NCI-H128 (cell line): ENCODE results near the gene VCAN.

Source experiments
- DNase-seq: peaks from one replicate; lab custom pipeline; 2025; ENCODE audit not compliant: unreplicated experiment; lab: John Stamatoyannopoulos, UW

Gene VCAN

DNA sequence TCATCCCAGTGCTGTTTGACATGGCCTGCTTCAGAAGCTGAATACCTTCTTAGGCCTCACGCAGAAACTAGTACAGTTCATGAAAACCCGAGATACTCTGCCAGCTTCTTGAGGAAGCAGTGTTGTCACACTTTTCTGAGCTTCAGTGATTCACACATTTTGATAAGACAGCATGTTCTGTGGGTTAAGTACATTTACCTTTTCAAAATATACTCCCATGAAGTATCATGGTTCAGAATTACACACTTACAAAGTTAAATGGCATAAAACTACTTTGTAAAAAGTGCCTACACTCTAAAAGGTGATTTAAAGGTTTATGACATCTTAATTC lies 56.9 kb downstream of the VCAN start:
- DNase-seq: no peak

GRCh38 chr5:83530193-83530592 lies 58.6 kb downstream of the VCAN start:
- no peak for DNase-seq

DNA sequence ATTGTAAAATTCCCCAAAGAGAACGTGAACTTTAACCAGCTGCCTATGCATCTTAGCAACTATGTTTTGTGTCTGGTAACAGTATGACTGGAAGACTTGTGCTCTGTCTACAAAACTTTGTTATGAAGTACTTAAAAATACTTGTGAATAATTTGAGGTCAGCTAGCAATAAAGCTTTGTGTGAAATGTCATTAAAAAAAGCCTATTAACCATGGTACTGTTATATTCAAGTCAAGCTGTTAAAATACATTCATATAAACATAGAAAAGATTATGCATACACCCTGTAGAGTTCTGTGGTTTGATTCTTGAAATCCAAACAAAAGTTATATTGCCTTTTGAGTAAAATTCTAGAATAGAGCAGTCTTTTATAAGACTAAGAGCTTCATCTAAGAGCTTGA lies 60.1 kb downstream of the VCAN start:
- DNase-seq: no peak

DNA sequence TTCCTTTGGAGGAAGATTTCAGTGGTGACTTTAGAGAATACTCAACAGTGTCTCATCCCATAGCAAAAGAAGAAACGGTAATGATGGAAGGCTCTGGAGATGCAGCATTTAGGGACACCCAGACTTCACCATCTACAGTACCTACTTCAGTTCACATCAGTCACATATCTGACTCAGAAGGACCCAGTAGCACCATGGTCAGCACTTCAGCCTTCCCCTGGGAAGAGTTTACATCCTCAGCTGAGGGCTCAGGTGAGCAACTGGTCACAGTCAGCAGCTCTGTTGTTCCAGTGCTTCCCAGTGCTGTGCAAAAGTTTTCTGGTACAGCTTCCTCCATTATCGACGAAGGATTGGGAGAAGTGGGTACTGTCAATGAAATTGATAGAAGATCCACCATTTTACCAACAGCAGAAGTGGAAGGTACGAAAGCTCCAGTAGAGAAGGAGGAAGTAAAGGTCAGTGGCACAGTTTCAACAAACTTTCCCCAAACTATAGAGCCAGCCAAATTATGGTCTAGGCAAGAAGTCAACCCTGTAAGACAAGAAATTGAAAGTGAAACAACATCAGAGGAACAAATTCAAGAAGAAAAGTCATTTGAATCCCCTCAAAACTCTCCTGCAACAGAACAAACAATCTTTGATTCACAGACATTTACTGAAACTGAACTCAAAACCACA lies 67.4 kb downstream of the VCAN start:
- no peak for DNase-seq

DNA sequence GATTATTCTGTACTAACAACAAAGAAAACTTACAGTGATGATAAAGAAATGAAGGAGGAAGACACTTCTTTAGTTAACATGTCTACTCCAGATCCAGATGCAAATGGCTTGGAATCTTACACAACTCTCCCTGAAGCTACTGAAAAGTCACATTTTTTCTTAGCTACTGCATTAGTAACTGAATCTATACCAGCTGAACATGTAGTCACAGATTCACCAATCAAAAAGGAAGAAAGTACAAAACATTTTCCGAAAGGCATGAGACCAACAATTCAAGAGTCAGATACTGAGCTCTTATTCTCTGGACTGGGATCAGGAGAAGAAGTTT lies 67.9 kb downstream of the VCAN start:
- no peak for DNase-seq

GRCh38 chr5:83540105-83540504 lies 68.6 kb downstream of the VCAN start:
- no peak for DNase-seq

- no peak for DNase-seq
Measured at GRCh38 chr5:83540783-83541182, 69.2 kb downstream of the VCAN start.

- no peak for DNase-seq
Measured at GRCh38 chr5:83542839-83543238, 71.3 kb downstream of the VCAN start.

- DNase-seq: no peak
Measured at GRCh38 chr5:83543898-83544297, 72.4 kb downstream of the VCAN start.

- no peak for DNase-seq
Measured at GRCh38 chr5:83547161-83547560, 75.6 kb downstream of the VCAN start.

DNA sequence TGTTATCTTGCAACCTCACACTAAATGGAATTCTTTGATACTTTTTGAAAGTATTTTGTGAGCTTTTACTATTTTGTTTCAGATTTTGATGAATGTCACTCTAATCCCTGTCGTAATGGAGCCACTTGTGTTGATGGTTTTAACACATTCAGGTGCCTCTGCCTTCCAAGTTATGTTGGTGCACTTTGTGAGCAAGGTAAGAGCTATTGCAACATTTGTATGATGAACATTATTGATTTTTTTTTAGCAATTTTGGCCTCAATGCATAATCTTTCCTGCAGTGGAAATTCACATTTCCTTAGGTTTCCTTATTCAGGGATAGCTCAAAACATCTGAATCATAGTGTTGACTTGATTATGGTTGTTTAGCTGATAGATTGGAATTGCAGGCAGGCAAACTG lies 76.3 kb downstream of the VCAN start:
- no peak for DNase-seq

GRCh38 chr5:83548581-83548980 lies 77.0 kb downstream of the VCAN start:
- no peak for DNase-seq

DNA sequence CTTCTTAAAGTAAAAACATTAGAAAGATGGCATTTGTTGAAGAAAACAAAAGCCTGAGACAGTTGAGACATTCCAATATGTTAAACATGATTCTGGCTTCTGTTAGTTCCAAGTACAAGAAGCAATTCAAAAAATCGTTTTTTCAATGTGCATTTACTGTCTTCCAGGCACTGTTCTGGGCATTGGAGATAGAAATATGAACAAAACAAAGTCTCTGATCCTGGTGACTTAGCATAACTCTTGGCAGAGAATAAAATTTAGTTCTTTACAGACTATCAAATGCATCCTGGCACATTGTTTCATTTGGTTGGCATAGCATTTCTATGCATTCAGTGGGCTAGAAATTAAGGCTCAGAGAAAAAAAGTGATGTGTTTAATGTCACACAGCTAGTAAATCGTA lies 77.5 kb downstream of the VCAN start:
- DNase-seq: no peak

- no peak for DNase-seq
Measured at GRCh38 chr5:83549674-83550073, 78.1 kb downstream of the VCAN start.

- DNase-seq: no peak
Measured at GRCh38 chr5:83551821-83552220, 80.3 kb downstream of the VCAN start.

GRCh38 chr5:83552275-83552674 lies 80.7 kb downstream of the VCAN start:
- no peak for DNase-seq

- no peak for DNase-seq
Measured at GRCh38 chr5:83553000-83553486, 81.5 kb downstream of the VCAN start.

DNA sequence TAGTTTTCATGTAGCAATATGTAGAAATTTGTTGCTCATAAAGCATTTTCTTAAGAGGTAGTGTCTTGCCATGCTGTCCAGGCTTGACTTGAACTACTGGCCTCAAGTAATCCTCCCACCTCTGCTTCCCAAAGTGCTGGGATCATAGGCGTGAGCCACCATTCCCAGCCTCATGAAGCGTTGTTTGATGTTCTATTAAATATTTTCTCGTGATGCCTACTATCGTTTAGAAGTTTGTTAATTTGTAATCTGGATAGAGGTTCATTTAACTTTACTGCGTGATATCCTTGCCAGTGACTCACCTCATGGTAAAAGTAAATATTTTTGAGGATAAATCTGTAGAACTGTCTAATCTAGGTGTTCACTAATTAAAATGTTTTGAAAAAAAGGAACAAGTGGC lies 82.6 kb downstream of the VCAN start:
- no peak for DNase-seq

GRCh38 chr5:83554686-83555085 lies 83.1 kb downstream of the VCAN start:
- no peak for DNase-seq

DNA sequence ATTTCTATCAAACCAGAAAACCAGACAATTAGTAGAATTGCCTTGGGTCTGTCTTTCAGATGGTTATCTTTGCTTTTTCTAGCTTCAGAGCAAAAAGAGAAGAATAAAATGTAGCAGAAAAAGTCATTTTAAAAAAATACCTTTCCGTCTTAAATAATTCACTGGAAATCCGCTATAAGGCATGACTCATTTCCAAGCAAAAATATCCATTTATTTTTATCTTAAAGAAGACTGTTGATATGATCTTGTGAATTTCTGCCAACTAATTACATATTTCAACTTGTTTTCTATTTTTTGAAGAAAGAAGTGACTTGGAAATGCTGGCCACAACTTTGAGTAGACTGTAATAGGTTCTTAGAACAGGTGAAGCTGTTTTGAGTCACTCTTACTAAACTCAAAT lies 83.7 kb downstream of the VCAN start:
- no peak for DNase-seq

DNA sequence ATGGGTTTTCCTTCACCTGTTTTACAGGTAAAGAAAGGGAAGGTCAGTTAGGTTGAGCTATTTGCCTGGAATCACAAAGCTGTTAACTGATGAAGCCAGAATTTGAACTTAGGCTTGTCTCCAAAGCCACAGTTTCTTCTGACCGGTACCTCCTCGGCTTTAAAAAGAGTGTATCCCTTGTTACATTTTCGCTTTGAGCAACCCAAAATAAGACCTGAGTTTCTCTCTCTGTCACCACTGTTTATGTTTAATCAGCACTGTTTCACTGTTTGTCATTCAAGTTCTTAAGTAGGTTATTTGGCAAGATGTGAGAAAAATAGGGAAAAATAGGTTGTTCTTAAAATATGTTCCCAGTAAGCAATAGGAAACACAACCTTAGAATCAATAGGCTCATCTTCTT lies 84.6 kb downstream of the VCAN start:
- DNase-seq: no peak

DNA sequence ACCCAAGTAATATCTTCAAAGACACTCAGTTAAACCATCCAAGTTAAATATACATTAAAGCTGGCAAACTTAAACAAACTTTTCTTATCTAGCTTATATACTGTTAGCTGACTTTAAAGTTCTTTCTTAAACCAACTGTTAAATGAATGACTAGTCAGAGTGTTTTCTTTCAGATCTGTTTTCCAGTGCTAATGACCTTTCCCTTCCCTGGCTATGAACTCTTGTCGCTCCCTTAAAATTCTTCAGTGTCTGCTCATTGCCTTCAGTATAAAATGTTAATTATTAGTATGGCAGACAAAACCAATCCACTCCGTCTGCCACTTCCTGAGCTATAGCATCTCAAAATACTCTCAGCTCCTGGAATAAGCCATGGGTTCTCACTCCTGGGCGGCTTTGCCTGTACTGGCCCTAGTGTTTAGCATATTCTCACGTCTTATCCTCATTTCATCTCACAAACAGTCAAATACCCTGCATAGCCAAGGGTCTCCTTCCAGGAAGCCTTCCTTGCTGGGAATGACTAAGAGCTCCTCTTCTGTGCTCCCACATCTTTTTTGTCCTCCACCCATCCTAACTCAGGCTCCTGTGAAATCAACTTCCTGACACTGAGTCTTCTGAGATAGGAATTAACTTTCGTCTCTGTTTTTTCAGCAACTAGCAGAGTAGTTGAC lies 87.7 kb downstream of the VCAN start:
- no peak for DNase-seq

DNA sequence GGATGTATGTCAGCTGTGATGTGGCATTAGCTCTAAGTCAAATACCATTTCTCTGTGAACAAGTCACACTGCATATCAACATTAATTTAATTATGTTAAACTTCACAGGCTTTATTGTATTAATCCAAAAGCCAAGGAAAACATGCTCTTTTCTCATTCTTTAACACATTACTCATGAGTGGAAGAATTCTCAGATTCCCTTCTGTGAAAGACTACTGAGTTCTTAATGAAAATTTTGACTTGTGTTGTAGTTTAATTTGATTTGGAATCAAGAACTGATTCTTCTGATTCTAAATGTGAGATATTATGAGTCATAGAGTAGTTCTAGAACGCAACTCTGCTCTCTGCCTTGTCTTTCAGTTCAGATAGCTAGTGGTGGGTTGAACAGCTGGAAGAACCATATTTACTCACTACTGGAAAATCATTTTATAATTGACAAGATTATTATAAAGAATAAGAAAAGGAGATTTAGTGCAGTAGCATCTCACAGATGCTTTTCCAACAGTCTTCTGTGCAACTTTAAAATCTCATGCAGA lies 90.6 kb downstream of the VCAN start:
- no peak for DNase-seq
